Measurements from ENCODE around the gene DUXA. TPM values are rescaled to one million over a fixed set of nuclear protein-coding genes. Genes with fewer than 3 reads are reported as not detected.

Gene DUXA
- total and polyA plus RNA-seq, 8 donors, result not detected

DNA sequence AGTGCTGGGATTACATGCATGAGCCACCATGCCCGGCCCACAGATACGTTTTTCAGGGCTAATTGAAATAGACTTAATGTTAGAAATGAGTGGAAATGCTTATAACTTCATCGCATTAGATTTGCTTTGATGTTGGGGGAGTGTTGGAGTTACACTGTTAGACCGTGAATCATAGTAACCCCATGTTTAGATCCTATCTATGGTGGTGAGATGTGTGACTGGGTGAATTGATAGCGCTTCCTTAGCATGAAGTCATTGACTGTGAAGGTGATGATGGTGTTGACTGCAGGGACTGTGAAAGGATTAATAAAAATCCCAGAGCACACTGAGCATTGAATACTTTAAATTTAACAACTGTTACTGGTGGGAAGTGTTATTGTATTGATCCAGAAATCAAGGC is 25.7 kb upstream of the DUXA start:
- Histone ChIP-seq H3K27me3 (no peaks in the 10 kb centered on the region), H3K36me3 (peaks cover 4 to 31% (median 29%) of the 10 kb centered on the region in 3 donors), H3K4me1 (peaks cover 3 to 11% (median 6%) of the 10 kb centered on the region in 3 donors), H3K27ac (no peak overlapping the region), H3K4me3 (peak overlapping the region in 2 of 4 donors; percentile 94 to 98), H3K9me3 (no peaks in the 10 kb centered on the region)
- WGBS, 2 donors, result 81 to 89% methylated on average over 5 of the region's 5 CpGs
- no peak for TF ChIP-seq CTCF (IDR thresholded peaks at IDR 0.05)
- FAIRE-seq (no peak), ATAC-seq (no peak), DNase-seq (no peak)
- intact Hi-C loops (cut with DNase I), result no loop called here

- DNase-seq (no peak), FAIRE-seq (no peak), ATAC-seq (peak; percentile 7 to 27 (median 14))
- intact Hi-C loops (cut with DNase I), result no loop called here
- 5% methylated on average over 9 of the region's 9 CpGs for WGBS, 2 donors
- Histone ChIP-seq H3K9me3 (no peaks in the 10 kb centered on the region), H3K36me3 (peaks cover 4 to 31% (median 25%) of the 10 kb centered on the region in 3 donors), H3K27me3 (no peaks in the 10 kb centered on the region), H3K4me3 (peak overlapping the region; percentile 94 to 100 (median 98)), H3K4me1 (peaks cover 3 to 11% (median 6%) of the 10 kb centered on the region in 3 donors), H3K27ac (peak overlapping the region; percentile 58 to 89 (median 80))
- no peak for TF ChIP-seq CTCF (IDR thresholded peaks at IDR 0.05)
Observed at GRCh38 chr19:57192077-57192420, 24.8 kb upstream of the DUXA start.

- FAIRE-seq, result no peak
- TF ChIP-seq CTCF (IDR thresholded peaks at IDR 0.05), result no peak
- peaks cover 3 to 11% (median 6%) of the 10 kb centered on the region in 3 donors for H3K4me1 ChIP-seq
- WGBS, 2 donors, result 1% methylated on average over 71 to 81 of the region's 81 CpGs
- peak; percentile 98 to 99 (median 99) for ATAC-seq
- peak within 1 kb of the TSS; percentile 94 to 100 (median 98) for H3K4me3 ChIP-seq
- intact Hi-C loops (cut with DNase I), result no loop called here
- peaks cover 4 to 27% (median 19%) of the 10 kb centered on the region in 3 donors for H3K36me3 ChIP-seq
- no peaks in the 10 kb centered on the region for H3K9me3 ChIP-seq
- peak within 1 kb of the TSS; percentile 58 to 89 (median 80) for H3K27ac ChIP-seq
- DNase-seq, result peak; percentile 86 to 95 (median 91)
- H3K27me3 ChIP-seq, result no peaks in the 10 kb centered on the region
Observed at GRCh38 chr19:57191141-57192076, 24.1 kb upstream of the DUXA start, which contains the start of gene ZNF264. ZNF264 (plus strand) TSS chr19:57191500; CDS start chr19:57191914, 414 bp downstream.

DNA sequence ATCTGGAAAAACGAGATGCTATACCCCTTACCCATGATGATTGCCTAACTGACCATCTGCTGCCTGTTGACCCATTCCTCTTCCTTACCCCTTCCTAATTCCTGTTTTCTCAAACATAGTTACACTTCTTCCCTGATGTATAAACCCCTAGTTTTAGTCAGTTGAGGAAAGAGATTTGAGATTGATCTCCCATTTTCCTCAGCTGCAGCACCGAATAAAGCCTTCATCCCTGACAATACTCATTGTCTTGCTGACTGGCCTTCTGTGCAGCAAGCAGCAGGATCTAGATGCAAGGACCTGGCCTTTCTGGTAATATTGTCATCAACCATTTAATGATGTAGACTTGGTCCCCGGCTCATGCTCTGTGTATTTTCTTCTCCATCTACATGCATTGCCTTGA is 23.0 kb upstream of the DUXA start:
- H3K9me3 ChIP-seq, result no peaks in the 10 kb centered on the region
- intact Hi-C loops (cut with DNase I), result no loop called here
- no peaks in the 10 kb centered on the region for H3K27me3 ChIP-seq
- peaks cover 3 to 11% (median 6%) of the 10 kb centered on the region in 3 donors for H3K4me1 ChIP-seq
- H3K4me3 ChIP-seq, result no peak overlapping the region
- ATAC-seq (no peak), FAIRE-seq (no peak), DNase-seq (no peak)
- 81 to 85% methylated on average over 3 of the region's 3 CpGs for WGBS, 2 donors
- no peak for TF ChIP-seq CTCF (IDR thresholded peaks at IDR 0.05)
- H3K27ac ChIP-seq, result no peak overlapping the region
- peaks cover 4 to 16% (median 12%) of the 10 kb centered on the region in 3 donors for H3K36me3 ChIP-seq
